CD8-positive, alpha-beta memory T cell (primary cell): ENCODE measurements around the gene ZNF638. TPM values are rescaled to one million over a fixed set of nuclear protein-coding genes. Genes with fewer than 3 reads are reported as not detected.
A peak's percentile ranks its signal among the peaks of the same experiment; 100 is the strongest.
"Not testable (repeated sequence)": the region's sequence is repeated elsewhere in the genome, so short reads cannot be mapped to it uniquely, and the experiment has no call there.

Source experiments
- CTCF ChIA-PET: fragments of 350-600 bp; sonication (Branson Sonifier 250); formaldehyde crosslinking; loops from one replicate; lab custom pipeline; 2021; ENCODE audit warnings: antibody characterized with exemption; lab: Charles Lee
- POLR2A ChIA-PET: fragments of 350-600 bp; sonication (Branson Sonifier 250); formaldehyde crosslinking; loops from one replicate; lab custom pipeline; 2021; ENCODE audit warnings: antibody characterized with exemption; lab: Charles Lee
- DNase-seq, 5 donors: peaks; one replicate each; pipeline versions ENCODE4 v3.0.0 to v3.0.0-alpha.2; 2020 to 2022; ENCODE audit warnings: mixed read lengths in 1 of 5
- H3K27ac ChIP-seq: one replicate; pipeline ENCODE4 v1.7.0; 2013; ENCODE audit warnings: low read depth, mild to moderate bottlenecking, low read length, moderate library complexity
- H3K27me3 ChIP-seq: 2 replicates; pipeline ENCODE4 v1.7.0; 2013; ENCODE audit warnings: low read length, mild to moderate bottlenecking; ENCODE audit not compliant: insufficient read depth, poor library complexity, severe bottlenecking
- H3K36me3 ChIP-seq: 2 replicates; pipeline ENCODE4 v1.7.0; 2013; ENCODE audit warnings: mild to moderate bottlenecking, low read length, moderate library complexity; ENCODE audit not compliant: insufficient read depth
- H3K4me1 ChIP-seq: 2 replicates; pipeline ENCODE4 v1.7.0; 2013; ENCODE audit warnings: mild to moderate bottlenecking, low read length, moderate library complexity; ENCODE audit not compliant: insufficient read depth
- H3K4me3 ChIP-seq: 2 replicates; pipeline ENCODE4 v1.7.0; 2013; ENCODE audit warnings: mild to moderate bottlenecking, low read length
- H3K9me3 ChIP-seq: 2 replicates; pipeline ENCODE4 v1.7.0; 2013; ENCODE audit warnings: mild to moderate bottlenecking, low read length
- H3K27ac Mint-ChIP-seq, 8 donors: one replicate each; pipeline ENCODE4 v1.8.0; 2020 to 2021; ENCODE audit warnings: mixed read lengths in 8 of 8, mild to moderate bottlenecking in 6 of 8, inconsistent platforms in 3 of 8, moderate library complexity in 3 of 8
- H3K27me3 Mint-ChIP-seq, 2 donors: one replicate each; pipeline ENCODE4 v1.8.0; 2020 to 2021; ENCODE audit warnings: mixed read lengths in 2 of 2, mild to moderate bottlenecking in 1 of 2, moderate library complexity in 1 of 2
- H3K36me3 Mint-ChIP-seq, 3 donors: one replicate each; pipeline ENCODE4 v1.8.0; 2020 to 2021; ENCODE audit warnings: mixed read lengths in 3 of 3, inconsistent platforms in 1 of 3, mild to moderate bottlenecking in 1 of 3
- H3K4me1 Mint-ChIP-seq, 3 donors: one replicate each; pipeline ENCODE4 v1.8.0; 2020 to 2021; ENCODE audit warnings: mixed read lengths in 3 of 3, inconsistent platforms in 1 of 3, mild to moderate bottlenecking in 1 of 3
- H3K4me3 Mint-ChIP-seq, 7 donors: one replicate each; pipeline ENCODE4 v1.8.0; 2020 to 2021; ENCODE audit warnings: mixed read lengths in 7 of 7, mild to moderate bottlenecking in 6 of 7, moderate library complexity in 4 of 7, inconsistent platforms in 2 of 7
- H3K9me3 Mint-ChIP-seq, 5 donors: one replicate each; pipeline ENCODE4 v1.8.0; 2020 to 2022; ENCODE audit warnings: mixed read lengths in 5 of 5, mild to moderate bottlenecking in 3 of 5, moderate library complexity in 2 of 5, inconsistent platforms in 1 of 5
- polyA plus RNA-seq: library from polyadenylated mRNA; unstranded; fragments of 300-500 nt; fragmentation: Illumina TruSeq; gene quantifications from one replicate; pipeline ENCODE4 v1.2.3, GENCODE V29; 2021
- total RNA-seq, 2 experiments: library from RNA; stranded (reverse); gene quantifications; one replicate each; pipeline ENCODE4 v1.2.3, GENCODE V29; 2021

The ZNF638 gene
- total and polyA plus RNA-seq, 3 experiments from 2014 or later = 47.8 to 83.4 (median 77.9) TPM

- no peaks in the 10 kb centered on the region for H3K27me3 Mint-ChIP-seq
- Histone ChIP-seq H3K27me3 (no peaks in the 10 kb centered on the region), H3K4me3 (no peak overlapping the region), H3K4me1 (no peaks in the 10 kb centered on the region), H3K9me3 (no peaks in the 10 kb centered on the region), H3K27ac (no peak overlapping the region), H3K36me3 (peaks cover 27% of the 10 kb centered on the region)
- H3K36me3 Mint-ChIP-seq = peaks cover 21 to 59% (median 25%) of the 10 kb centered on the region in 3 donors
- H3K4me1 Mint-ChIP-seq = peaks cover 0 to 4% (median 2%) of the 10 kb centered on the region in 3 donors
- DNase-seq = no peak
- POLR2A ChIA-PET = no interaction called here
- H3K4me3 Mint-ChIP-seq = peak overlapping the region in 1 of 7 donors; percentile 37
- H3K27ac Mint-ChIP-seq = peak overlapping the region in 6 of 8 donors; percentile 46 to 91 (median 66)
- CTCF ChIA-PET = no interaction called here
- H3K9me3 Mint-ChIP-seq = no peaks in the 10 kb centered on the region
Observed at GRCh38 chr2:71409611-71410010, 78.0 kb downstream of the ZNF638 start.

- H3K36me3 Mint-ChIP-seq = peaks cover 17 to 49% (median 21%) of the 10 kb centered on the region in 3 donors
- H3K36me3 ChIP-seq = peaks cover 22% of the 10 kb centered on the region
- H3K4me1 Mint-ChIP-seq = peaks cover 0 to 4% (median 2%) of the 10 kb centered on the region in 3 donors
- H3K4me1 ChIP-seq = no peaks in the 10 kb centered on the region
- H3K9me3 ChIP-seq = no peaks in the 10 kb centered on the region
- no peaks in the 10 kb centered on the region for H3K27me3 ChIP-seq
- DNase-seq = no peak
- H3K27ac ChIP-seq = no peak overlapping the region
- ChIA-PET CTCF (no interaction called here), POLR2A (no interaction called here)
- H3K27me3 Mint-ChIP-seq = no peaks in the 10 kb centered on the region
- no peak overlapping the region for H3K4me3 ChIP-seq
- H3K27ac Mint-ChIP-seq = peak overlapping the region in 4 of 8 donors; percentile 35 to 85 (median 46)
- H3K4me3 Mint-ChIP-seq = no peak overlapping the region
- H3K9me3 Mint-ChIP-seq = no peaks in the 10 kb centered on the region
Observed at GRCh38 chr2:71410696-71411095, 79.1 kb downstream of the ZNF638 start.

GRCh38 chr2:71416866-71417265 is 85.3 kb downstream of the ZNF638 start:
- H3K27ac ChIP-seq, H3K9me3 Mint-ChIP-seq, H3K36me3 ChIP-seq, H3K27me3 ChIP-seq, H3K4me3 ChIP-seq, H3K4me1 ChIP-seq, H3K27me3 Mint-ChIP-seq, H3K9me3 ChIP-seq: not testable (repeated sequence)
- Mint-ChIP-seq H3K4me1 (peaks cover 16 to 27% (median 25%) of the 10 kb centered on the region in 3 donors), H3K4me3 (peak overlapping the region; percentile 87 to 94 (median 91)), H3K36me3 (peaks cover 0 to 18% (median 0%) of the 10 kb centered on the region in 3 donors), H3K27ac (peak overlapping the region in 7 of 8 donors; percentile 74 to 99 (median 95))
- CTCF ChIA-PET = interaction anchor here (1.6 kb wide), 1 partner anchor 38 kb away, joined by 4 read pairs; no protein-coding TSS in a partner anchor
- peak in 4 of 5 donors; percentile 3 to 61 (median 51) for DNase-seq
- POLR2A ChIA-PET = interaction anchor here (0.7 to 1.2 kb wide), 2 partner anchors 85 to 1969 kb away, joined by 3 to 5 read pairs; partner anchors contain the start of genes ALMS1 and ZNF638

- H3K4me1 ChIP-seq = peaks cover 6% of the 10 kb centered on the region
- ChIA-PET CTCF (interaction anchor here (1.4 to 1.6 kb wide), 2 partner anchors 37 to 86 kb away, joined by 3 to 4 read pairs; partner anchors contain the start of gene ZNF638), POLR2A (interaction anchor here (0.7 to 1.2 kb wide), 2 partner anchors 86 to 1968 kb away, joined by 3 to 5 read pairs; partner anchors contain the start of genes ALMS1 and ZNF638)
- H3K9me3 Mint-ChIP-seq = no peaks in the 10 kb centered on the region
- H3K4me3 ChIP-seq = peak overlapping the region; percentile 36
- no peaks in the 10 kb centered on the region for H3K9me3 ChIP-seq
- peaks cover 0 to 21% (median 1%) of the 10 kb centered on the region in 3 donors for H3K36me3 Mint-ChIP-seq
- H3K4me3 Mint-ChIP-seq = peak overlapping the region; percentile 87 to 94 (median 91)
- H3K27me3 ChIP-seq = no peaks in the 10 kb centered on the region
- peaks cover 16 to 27% (median 25%) of the 10 kb centered on the region in 3 donors for H3K4me1 Mint-ChIP-seq
- peaks cover 2% of the 10 kb centered on the region for H3K36me3 ChIP-seq
- peak in 1 of 5 donors; percentile 14 for DNase-seq
- peak overlapping the region; percentile 84 to 99 (median 95) for H3K27ac Mint-ChIP-seq
- no peaks in the 10 kb centered on the region for H3K27me3 Mint-ChIP-seq
- peak overlapping the region; percentile 39 for H3K27ac ChIP-seq
Observed at GRCh38 chr2:71417300-71418202, 86.0 kb downstream of the ZNF638 start.

- Mint-ChIP-seq H3K27me3 (no peaks in the 10 kb centered on the region), H3K4me3 (peak overlapping the region in 2 of 7 donors; percentile 46 to 61), H3K36me3 (peaks cover 0 to 35% (median 14%) of the 10 kb centered on the region in 3 donors), H3K4me1 (peaks cover 16 to 40% (median 25%) of the 10 kb centered on the region in 3 donors), H3K9me3 (no peaks in the 10 kb centered on the region), H3K27ac (peak overlapping the region in 1 of 8 donors; percentile 31)
- Histone ChIP-seq H3K36me3 (peaks cover 15% of the 10 kb centered on the region), H3K4me1 (peaks cover 6% of the 10 kb centered on the region), H3K27me3 (no peaks in the 10 kb centered on the region), H3K9me3 (no peaks in the 10 kb centered on the region), H3K27ac (no peak overlapping the region), H3K4me3 (no peak overlapping the region)
- DNase-seq = no peak
- ChIA-PET POLR2A (no interaction called here), CTCF (no interaction called here)
Observed at GRCh38 chr2:71419145-71419544, 87.6 kb downstream of the ZNF638 start.

- Histone ChIP-seq H3K27me3 (no peaks in the 10 kb centered on the region), H3K36me3 (peaks cover 15% of the 10 kb centered on the region), H3K4me3 (no peak overlapping the region), H3K9me3 (no peaks in the 10 kb centered on the region), H3K27ac (no peak overlapping the region), H3K4me1 (peaks cover 6% of the 10 kb centered on the region)
- Mint-ChIP-seq H3K4me1 (peaks cover 16 to 44% (median 25%) of the 10 kb centered on the region in 3 donors), H3K36me3 (peaks cover 6 to 43% (median 17%) of the 10 kb centered on the region in 3 donors), H3K27ac (no peak overlapping the region), H3K27me3 (no peaks in the 10 kb centered on the region), H3K4me3 (no peak overlapping the region), H3K9me3 (no peaks in the 10 kb centered on the region)
- DNase-seq = no peak
- POLR2A ChIA-PET = interaction anchor here (0.9 kb wide), 1 partner anchor 64 kb away, joined by 17 read pairs; no protein-coding TSS in a partner anchor
- CTCF ChIA-PET = no interaction called here
Observed at GRCh38 chr2:71419976-71420375, 88.4 kb downstream of the ZNF638 start.

- Histone ChIP-seq H3K4me1 (peaks cover 2% of the 10 kb centered on the region), H3K27ac (no peak overlapping the region), H3K9me3 (no peaks in the 10 kb centered on the region), H3K4me3 (no peak overlapping the region), H3K36me3 (peaks cover 26% of the 10 kb centered on the region), H3K27me3 (no peaks in the 10 kb centered on the region)
- CTCF ChIA-PET = no interaction called here
- DNase-seq = no peak
- Mint-ChIP-seq H3K9me3 (no peaks in the 10 kb centered on the region), H3K4me1 (peaks cover 14 to 38% (median 30%) of the 10 kb centered on the region in 3 donors), H3K27ac (peak overlapping the region in 3 of 8 donors; percentile 7 to 63 (median 15)), H3K27me3 (no peaks in the 10 kb centered on the region), H3K36me3 (peaks cover 19 to 61% (median 28%) of the 10 kb centered on the region in 3 donors), H3K4me3 (no peak overlapping the region)
- POLR2A ChIA-PET = no interaction called here
Observed at GRCh38 chr2:71422786-71423185, 91.2 kb downstream of the ZNF638 start.
